HG03565 (cell line): ENCODE measurements around the gene TEKT2.

Source experiments
- ATAC-seq: cut with Tn5 transposase; IDR thresholded peaks from one replicate; pipeline ENCODE4 v1.9.1; 2021; ENCODE audit warnings: mild to moderate bottlenecking, moderate library complexity; ENCODE audit not compliant: unreplicated experiment

The TEKT2 gene

DNA sequence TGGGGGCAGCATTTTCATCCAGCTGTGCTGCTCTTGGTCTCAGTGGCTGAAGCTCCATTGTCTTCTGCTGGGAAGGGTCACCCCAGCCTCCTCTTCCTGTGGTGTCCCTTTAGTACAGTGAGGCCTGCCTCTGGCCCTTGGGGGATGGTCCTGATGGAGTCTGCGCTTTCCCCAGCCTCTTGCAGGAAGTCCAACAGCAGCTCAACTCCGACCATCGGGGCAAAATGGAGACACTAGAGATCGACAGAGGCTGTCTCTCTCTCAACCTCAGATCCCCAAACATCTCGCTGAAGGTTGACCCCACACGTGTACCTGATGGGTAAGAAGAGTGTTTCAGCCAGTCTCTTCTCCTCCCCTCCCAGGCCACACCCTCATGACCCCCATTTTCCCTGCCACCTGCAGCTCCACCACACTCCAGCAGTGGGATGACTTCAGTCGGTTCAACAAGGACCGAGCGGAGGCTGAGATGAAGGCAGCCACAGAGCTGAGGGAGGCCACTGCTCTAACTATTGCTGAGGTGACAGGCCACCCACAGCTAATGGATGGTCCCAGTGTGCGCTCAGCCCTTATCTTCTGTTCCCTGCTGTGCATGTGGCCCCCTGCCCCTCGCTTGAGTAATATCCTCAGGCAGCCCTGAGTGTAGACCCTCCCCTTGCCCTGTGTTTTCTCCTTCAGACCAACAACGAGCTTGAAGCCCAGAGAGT, 2.8 kb downstream of the TEKT2 start:
- ATAC-seq, result no peak

DNA sequence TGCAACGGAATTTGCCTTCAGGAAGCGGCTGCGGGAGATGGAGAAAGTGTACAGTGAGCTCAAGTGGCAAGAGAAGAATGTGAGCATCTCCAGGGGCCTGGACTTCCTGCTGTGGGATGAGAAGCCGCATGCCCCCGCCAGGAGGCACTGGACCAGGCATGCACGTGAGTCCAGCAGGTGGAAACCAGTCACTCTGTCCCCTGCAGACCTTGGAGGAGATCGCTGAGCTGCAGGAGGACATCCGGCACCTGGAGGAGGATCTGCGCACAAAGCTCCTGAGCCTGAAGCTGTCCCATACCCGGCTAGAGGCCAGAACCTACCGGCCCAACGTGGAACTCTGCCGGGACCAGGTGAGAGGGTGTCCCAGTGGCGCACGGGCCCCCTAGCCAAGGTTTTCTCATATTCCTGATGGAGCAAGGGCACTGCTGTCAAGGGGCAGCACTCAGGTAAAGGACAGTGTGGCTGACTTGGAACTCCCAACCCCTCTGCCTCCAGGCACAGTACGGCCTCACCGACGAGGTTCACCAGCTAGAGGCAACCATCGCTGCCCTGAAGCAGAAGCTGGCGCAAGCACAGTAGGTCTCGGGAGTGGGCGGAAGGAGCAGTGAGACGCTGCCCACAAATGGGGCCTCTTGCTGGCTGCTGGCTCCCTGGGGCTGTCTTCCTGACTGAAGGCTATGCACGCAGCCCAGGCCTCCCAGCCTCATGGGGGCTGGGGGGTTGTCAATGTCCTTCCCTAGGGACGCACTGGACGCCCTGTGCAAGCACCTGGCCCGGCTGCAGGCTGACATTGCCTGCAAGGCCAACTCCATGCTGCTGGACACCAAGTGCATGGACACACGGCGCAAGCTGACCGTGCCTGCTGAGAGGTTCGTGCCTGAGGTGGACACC, 3.6 kb downstream of the TEKT2 start:
- ATAC-seq, result no peak

DNA sequence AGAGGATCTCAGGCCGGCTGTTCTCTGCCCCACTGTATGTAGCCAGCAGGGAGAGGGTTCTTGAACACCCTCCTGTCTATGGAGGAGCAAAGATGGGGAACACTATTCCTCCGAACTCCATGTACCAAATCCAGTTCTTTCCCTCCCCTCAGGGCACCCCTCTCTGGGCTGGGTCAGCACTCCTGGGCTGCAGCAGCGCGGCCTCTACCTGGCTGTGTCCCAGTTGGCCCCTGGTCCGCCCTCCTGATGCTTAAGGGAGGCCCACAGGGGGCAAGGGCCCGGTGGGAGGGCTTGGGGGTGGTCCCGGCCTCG, 4.3 kb downstream of the TEKT2 start:
- no peak for ATAC-seq

GRCh38 chr1:36088577-36089392, 4.9 kb downstream of the TEKT2 start, which contains the start of gene ADPRS:
ADPRS (plus strand) TSS chr1:36088892; CDS start chr1:36088905, 13 bp downstream.
- ATAC-seq, result peak; percentile 79

DNA sequence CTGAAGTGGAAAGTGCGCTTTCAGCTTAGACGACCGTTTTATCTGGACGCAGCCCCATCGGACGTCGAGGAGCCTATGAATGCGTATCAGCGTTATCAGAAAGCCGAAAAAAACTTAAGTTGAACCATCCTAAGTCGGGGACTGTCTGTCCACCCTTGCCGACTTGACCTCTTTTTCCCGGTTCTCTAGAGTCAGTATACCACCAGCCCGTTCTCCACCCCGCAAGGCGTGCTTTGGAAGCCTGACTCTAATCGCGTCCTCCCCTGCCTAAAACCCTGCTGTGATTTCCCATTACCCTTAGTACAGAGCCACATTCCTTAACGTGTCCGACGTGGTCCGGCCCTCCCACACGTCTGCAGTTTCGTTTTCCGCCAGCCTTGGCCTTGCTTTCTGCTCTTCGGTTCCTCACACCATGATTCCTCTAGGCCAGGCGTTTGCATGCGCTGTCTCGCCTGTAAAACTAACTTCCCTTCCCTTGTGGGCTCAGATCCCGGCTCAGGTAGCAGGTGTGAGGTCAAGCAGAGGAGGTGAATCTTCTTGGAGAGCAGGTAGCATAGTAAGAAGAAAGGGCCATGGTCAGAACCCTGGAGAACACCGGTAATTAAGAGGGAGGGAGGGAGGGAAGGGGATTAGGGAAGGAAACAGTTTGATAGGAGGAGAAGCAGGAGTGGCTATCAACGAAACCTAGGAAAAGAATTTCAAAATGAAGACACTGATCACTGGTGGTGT, 5.7 kb downstream of the TEKT2 start:
- ATAC-seq, result no peak

GRCh38 chr1:36091141-36091540, 7.2 kb downstream of the TEKT2 start:
- ATAC-seq, result no peak

- ATAC-seq, result no peak
Observed at GRCh38 chr1:36091698-36092097, 7.8 kb downstream of the TEKT2 start.

GRCh38 chr1:36092166-36092797, 8.4 kb downstream of the TEKT2 start:
- ATAC-seq, result no peak

- ATAC-seq, result no peak
Observed at GRCh38 chr1:36092798-36093185, 8.9 kb downstream of the TEKT2 start.

GRCh38 chr1:36093226-36093625, 9.3 kb downstream of the TEKT2 start:
- ATAC-seq, result no peak

- no peak for ATAC-seq
Observed at GRCh38 chr1:36093929-36094328, 10.0 kb downstream of the TEKT2 start.

DNA sequence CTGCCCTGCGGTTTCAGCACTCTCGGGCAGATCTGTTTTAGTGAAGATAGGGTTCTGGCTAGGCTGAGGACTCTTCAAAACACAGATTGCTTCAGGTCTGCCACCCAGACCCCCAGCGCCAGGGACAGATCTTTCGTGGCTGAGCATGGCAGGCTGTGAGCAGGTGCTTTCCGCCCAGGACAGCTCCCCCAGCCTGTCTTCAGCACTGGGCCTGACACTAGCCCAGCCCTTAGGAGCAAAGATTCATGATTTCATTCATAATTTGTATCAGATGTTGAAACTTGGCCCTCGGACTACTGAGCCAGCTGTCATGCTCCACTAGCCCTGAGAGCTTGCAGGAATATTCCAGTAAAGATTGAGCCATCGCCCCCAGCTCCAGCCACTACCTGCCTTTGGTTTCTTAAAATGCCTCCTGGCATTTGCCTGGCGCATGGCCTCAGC, 10.7 kb downstream of the TEKT2 start:
- ATAC-seq, result no peak

DNA sequence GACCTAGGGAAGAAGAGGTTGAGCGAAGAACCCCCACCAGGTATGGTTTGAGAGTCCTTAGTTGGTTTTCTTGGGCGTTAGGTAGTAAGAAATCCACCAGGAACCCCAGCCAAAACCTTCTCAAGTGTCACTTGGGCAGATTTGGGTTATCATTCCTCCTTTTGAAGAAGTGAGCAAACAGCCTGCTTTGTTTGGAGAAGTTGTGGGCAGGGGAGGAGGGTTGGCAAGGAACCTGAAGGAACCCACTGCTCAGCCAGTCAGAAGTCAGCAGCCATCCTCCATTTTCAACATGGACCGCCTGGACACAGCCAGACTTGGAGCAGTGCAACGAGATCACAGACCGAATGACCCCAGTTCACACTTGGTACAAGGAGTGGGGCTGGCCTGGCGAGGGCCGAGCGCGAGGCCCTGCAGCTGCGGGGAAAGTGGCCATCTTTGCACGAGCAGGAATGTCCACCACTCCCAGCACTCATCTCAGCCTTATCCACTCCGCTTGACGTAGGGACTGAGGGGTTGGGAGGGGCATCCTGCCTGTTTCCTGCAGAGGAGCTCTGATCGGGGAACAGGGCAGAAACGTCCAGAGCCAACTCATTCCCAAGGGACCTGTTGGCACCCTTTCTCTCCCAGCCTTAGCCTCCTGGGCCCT, 12.0 kb downstream of the TEKT2 start:
- no peak for ATAC-seq

DNA sequence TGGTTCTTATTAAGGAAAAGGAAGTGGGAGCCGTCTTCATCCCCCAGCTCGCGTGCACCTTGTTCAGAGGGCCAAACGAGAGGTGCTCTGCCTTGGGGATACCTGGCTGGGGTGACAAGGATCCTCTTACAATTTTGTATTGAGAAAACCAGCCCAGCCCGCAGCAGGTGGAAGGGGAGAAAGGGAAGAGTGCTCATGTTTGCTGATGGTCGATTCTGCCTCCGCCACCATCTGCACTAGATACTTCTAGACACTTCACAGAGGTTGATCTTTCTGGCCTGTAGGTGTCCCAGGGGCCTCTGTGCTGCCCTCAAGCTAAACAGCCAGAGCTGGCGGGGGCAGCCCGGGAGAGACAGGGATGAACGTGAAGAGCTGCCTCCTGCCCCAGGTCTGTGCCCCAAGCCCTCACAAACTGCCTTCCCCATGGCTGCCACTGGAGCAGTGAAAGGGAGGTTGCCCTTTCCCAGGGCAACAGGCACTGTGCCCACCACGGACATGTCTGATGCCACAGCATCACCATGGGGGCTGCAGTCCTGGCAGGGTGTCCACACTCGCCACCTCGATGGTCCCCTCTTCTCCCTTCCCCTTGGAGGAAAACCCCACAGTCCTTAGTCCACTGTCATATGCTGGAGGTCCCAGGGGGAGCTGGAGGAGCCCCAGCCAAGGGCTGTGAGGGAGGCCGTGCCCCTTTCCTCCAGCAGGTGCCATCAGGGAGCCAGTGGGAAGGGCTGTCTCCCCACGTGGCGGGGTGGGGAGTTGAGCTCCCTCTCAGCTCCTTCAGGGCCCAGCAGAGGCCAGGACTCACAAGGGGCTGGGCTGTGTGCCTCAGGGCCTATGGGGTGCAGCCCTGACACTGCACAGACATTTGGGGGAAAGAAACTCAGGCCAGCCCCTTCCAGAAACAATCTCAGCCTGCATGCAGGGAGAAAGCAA, 12.9 kb downstream of the TEKT2 start:
- no peak for ATAC-seq

DNA sequence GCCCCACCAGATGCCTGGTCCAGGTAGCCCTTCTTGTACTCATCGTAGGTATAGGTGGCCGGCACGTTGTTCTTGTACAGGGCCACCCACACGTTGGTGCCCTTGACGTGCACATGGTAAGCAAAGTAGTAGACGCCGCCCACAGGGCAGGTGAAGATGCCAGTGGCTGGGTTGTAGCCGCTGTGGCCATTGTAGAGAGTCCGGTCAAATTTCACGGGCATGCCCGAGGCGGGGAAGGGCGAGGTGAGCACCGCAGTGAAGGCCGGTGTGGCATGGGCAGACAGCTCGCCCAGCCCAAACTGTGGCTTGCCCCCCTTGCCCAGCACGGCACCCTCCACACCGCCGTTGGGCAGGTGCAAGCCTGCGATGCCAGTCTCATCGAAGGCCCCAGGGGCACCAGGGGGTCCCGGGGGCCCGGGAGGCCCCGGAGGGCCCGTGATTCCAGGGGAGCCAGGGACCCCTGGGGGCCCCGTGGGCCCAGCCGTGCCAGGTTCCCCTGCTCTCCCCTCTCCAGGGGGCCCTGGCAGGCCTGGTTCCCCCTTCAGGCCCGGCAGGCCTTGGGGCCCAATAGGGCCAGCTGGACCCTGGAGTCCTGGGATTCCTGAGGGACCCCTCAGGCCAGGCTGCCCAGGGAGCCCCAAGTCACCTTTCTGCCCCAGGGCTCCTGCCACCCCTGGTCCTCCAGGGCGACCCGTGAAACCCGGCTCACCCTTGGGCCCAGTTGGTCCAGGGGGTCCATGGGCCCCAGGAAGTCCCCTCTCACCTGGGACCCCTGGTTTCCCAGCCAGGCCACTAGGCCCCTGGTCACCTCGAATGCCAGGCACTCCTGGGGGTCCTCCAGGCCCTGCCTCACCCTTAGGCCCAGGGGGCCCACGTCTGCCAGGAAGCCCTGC, 14.0 kb downstream of the TEKT2 start:
- no peak for ATAC-seq

DNA sequence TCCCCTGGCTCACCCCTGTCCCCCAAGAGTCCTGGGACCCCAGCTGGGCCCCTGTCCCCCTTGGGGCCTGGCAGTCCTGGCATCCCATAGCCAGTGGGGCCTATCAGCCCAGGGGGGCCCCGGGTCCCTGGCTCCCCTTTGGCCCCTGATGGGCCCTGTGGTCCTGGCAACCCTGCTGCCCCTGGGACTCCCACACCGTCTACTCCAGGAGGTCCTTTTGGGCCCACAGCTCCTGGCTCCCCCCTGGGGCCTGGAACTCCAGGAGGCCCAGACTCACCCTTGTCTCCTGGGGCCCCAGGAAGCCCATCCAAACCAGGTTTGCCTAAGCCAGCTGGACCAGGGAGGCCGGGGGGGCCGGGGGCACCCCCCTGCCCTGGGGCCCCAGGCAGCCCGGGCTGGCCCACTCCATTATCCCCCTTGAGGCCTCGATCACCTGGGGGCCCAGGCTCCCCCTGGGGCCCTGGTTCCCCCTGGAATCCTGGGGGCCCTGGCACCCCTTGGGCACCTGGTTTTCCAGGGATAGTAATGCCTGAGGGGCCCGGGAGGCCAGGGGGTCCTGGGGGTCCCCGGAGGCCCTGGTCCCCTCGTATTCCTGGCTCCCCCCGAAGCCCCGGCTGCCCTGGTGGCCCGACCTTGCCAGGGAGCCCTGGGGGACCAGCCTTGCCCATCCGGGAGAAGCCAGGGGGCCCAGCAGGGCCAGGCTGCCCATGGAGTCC, 14.9 kb downstream of the TEKT2 start:
- ATAC-seq, result no peak

- no peak for ATAC-seq
Observed at GRCh38 chr1:36099681-36100341, 15.9 kb downstream of the TEKT2 start.
